Fibroblast of pulmonary artery (primary cell): Measurements from ENCODE around the gene ASCL5.
A peak's percentile ranks its signal among the peaks of the same experiment; 100 is the strongest.
"Not testable (repeated sequence)": the region's sequence is repeated elsewhere in the genome, so short reads cannot be mapped to it uniquely, and the experiment has no call there.

ENCODE experiments used
- DNase-seq: peaks from one replicate; pipeline ENCODE4 v3.0.0-alpha.2; 2010; ENCODE audit warnings: low read depth
- H3K4me3 ChIP-seq: replicated peaks from 2 replicates; pipeline ENCODE4 v1.5.1; 2011; ENCODE audit warnings: low read depth, mild to moderate bottlenecking, control low read depth, low read length, moderate library complexity
- TF ChIP-seq, protein P1 (sequence below): IDR thresholded peaks from 2 replicates; pipeline ENCODE4 v1.5.1; 2011; ENCODE audit warnings: mild to moderate bottlenecking, control low read depth, low read length, inconsistent platforms; ENCODE audit errors: missing control alignments

ASCL5 gene

DNA sequence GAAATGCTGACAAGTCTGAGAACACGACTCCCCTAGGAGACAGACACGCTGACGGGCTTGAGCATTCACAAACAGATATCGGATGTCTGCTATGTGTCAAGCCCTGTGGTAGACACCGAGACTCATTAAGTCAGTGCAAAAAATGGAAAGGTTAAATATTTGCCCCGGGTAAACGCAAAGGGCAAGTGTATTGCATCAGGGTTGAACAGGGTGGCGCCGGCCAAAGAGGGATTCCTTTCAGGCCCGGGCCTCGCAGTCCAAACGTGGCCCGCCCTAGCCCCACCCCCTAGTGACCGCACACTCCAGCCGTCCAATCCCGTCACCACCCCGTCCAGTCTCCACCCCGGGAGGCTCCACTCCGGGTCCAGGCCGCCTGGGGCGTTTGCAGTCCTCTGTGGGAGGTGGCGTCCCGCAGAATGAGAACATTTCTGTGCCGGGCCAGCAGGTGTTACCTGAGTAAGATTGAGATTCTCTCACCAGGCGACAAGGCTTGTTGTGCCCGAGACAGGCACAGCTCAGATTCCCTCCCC lies 43.6 kb upstream of the ASCL5 start:
- DNase-seq = peak; percentile 85
- TF ChIP-seq, protein P1, sequence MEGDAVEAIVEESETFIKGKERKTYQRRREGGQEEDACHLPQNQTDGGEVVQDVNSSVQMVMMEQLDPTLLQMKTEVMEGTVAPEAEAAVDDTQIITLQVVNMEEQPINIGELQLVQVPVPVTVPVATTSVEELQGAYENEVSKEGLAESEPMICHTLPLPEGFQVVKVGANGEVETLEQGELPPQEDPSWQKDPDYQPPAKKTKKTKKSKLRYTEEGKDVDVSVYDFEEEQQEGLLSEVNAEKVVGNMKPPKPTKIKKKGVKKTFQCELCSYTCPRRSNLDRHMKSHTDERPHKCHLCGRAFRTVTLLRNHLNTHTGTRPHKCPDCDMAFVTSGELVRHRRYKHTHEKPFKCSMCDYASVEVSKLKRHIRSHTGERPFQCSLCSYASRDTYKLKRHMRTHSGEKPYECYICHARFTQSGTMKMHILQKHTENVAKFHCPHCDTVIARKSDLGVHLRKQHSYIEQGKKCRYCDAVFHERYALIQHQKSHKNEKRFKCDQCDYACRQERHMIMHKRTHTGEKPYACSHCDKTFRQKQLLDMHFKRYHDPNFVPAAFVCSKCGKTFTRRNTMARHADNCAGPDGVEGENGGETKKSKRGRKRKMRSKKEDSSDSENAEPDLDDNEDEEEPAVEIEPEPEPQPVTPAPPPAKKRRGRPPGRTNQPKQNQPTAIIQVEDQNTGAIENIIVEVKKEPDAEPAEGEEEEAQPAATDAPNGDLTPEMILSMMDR = no peak
- peak overlapping the region; percentile 65 for H3K4me3 ChIP-seq

DNA sequence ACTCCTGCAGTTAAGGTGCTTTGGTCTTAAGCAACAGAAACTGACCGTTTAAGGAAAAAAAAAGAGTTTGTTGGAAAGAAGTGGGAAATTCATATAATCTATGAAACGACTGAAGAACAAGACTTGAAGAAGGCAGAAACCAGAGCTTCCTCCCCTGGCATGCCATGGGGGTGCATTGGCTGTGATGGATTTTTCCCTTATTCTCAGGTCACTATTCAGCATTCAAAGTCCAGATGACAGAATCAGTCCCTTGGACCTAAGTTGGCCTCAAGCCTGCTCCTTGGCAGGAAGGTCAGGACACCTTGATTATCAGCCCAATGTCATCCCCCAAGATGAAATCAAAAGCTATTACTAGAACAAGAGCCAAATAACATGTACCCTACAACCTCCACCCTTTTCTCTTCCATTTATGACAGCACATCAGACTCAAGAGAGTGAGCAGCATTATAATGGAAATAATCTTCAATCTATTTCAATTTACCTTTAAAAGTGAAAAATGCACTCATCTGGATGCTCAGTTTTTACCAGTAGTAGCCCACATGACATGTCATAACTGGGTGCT lies 43.1 kb upstream of the ASCL5 start:
- TF ChIP-seq, protein P1 = no peak
- H3K4me3 ChIP-seq = no peak overlapping the region
- DNase-seq = no peak

DNA sequence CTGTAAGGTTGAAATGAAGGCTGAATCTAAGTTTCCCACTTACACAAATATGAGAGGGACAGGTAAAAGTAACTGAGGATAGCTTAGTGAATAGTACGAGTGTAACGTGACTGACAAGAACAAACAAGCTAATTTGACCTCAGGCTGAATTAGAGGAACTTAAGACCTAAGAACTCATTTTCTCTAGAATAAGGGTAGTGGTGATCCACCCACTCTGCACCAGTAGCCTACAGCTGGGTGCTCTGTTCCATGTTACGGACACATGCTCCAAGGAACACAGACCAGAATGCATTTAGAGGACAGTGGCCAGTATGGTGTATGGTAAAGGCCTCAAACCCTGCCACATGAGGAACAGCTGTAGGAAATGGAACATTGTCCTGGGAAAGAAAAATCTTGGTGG lies 42.2 kb upstream of the ASCL5 start:
- TF ChIP-seq, protein P1 = no peak
- H3K4me3 ChIP-seq = no peak overlapping the region
- no peak for DNase-seq

DNA sequence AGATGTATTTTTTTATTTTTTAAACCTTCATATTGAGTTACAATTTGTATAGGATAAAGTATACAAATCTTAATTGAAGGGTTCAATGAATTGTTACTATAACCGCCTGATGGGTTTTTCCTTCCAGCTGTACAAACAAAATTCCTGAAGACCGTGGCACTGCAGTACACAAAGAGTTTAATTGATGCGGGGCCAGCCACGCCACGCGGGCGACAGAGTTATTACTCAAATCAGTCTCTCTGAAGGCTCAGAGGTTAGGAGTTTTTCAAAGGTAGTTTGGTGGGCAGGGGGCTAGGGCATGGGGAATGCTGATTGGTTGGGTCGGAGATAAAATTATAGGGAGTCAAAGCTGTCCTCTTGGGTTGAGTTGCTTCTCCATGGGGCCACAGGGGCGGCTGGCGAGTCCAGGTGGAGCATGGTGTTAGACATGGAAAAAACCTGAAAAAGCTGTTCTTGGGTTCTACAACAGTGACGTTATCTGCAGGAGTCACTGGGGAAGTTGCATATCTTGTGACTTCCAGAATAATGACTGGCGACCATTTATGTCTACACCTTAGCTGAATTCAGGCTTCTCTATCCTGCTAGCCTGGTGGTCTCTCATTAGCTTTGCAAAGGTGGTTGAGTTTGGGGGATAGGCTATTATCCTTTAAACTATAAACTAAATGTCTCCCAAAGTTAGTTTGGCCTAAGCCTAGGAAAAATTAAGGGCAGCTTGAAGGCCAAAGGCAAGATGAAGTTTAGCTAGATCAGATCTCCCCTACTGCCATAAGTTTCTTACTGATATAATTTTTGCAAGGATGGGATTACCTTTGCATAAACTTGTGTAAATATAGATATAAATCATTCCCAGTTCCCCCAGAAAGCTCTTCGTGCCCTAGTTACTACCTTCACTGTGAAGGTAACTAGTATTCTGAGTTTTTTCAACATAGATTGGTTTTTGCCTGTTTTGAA lies 40.3 kb upstream of the ASCL5 start:
- no peak overlapping the region for H3K4me3 ChIP-seq
- TF ChIP-seq, protein P1 = no peak
- DNase-seq = no peak

DNA sequence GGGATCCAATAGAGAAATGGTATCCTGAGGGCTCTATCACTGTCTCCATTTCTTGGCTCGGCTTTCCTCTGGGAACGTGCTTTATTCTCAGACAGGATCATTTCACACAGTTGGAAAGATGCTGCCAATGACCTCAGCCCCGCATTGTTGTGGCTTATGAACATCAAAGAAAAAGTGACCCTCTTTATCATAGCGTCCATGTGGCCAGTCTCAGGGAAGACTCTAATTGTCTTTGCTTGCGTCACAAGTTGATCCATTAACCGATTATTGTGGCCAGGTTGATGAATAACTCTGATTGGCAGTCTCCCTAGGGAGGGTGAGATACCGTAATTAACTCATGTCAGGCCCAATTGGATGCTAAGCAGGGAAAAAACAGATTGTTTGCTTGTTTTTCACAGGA lies 37.7 kb upstream of the ASCL5 start:
- DNase-seq = no peak
- TF ChIP-seq, protein P1 = no peak
- no peak overlapping the region for H3K4me3 ChIP-seq

DNA sequence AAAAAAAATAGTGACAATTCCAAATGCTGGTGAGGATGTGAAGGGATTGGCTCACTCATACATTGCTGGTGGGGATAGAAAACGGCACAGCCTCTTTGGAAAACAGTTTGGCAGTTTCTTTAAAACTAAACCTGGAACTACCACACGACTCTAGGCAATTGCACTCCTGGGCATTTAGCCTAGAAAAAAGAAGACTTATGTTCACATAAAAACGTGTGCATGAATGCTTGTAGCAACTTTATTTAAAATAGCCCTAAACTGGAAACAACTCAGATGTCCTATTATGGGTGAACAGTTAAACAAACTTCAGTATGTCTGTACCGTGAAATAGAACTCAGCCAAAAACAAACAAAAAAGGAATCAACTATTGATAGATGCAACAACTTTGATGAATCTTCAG lies 36.7 kb upstream of the ASCL5 start:
- TF ChIP-seq, protein P1 = no peak
- DNase-seq = no peak
- no peak overlapping the region for H3K4me3 ChIP-seq

DNA sequence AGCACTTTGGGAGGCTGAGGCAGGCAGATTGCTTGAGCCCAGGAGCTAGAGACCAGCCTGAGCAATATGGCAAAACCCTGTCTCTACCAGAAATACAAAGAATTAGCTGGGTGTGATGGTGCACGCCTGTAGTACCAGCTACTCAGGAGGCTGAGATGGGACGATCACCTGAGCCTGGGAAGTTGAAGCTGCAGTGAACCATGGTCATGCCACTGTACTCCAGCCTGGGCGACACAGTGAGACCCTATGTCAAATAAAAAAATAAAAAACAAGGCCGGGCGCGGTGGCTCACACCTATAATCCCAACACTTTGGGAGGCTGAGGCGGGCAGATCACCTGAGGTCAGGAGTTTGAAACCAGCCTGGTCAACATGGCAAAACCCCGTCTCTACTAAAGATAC lies 36.1 kb upstream of the ASCL5 start:
- not testable (repeated sequence) for DNase-seq, H3K4me3 ChIP-seq
